Measurements from ENCODE around the gene IGF1R.

DNA sequence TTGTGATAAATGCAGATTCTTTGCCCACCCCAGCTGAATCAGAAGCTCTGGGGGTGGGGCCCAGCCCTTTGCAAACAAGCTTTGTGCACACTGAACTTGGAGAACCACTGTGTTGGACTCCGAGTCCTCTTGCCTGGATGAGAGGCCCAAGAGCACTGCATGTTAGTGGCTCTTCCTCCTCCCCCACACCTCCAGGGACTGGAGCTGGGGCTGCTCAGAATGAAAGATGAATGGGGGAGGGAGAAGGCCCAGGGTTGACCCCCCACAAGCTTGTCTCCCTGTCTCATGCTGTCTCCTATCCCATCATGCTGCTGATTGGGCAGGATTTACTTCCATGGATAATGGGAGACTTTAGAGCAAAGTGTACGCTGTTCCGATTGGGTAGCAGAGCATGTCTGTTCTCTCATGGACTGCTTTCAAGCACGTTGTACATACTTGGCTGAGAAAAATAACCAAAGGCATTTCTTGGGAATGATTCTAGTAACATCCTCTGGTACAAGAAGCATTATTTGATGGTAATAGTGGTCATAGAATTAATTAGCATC is 259.7 kb downstream of the IGF1R start:
- TF ChIP-seq CTCF (IDR thresholded peaks at IDR 0.05) (no peak), POLR2A (IDR thresholded peaks at IDR 0.05) (no peak), EP300 (IDR thresholded peaks at IDR 0.05) (no peak), POLR2AphosphoS5 (IDR thresholded peaks at IDR 0.05) (no peak)

Data from suprapubic skin (tissue), 4 donors.